Activated T-helper 2 cell treated with anti-CD3 and anti-CD28 coated beads, Interferon-gamma antibody, Interleukin-2, Interleukin-4, amounts not matched to agents 10 μg/mL and 5 μg/mL and 100 μg/mL, durations not matched to agents 14 hours and 24 hours and 36 hours (primary cell): ENCODE measurements around the gene MARCHF10. TPM values are rescaled to one million over a fixed set of nuclear protein-coding genes. Genes with fewer than 3 reads are reported as not detected.
"Not testable (repeated sequence)": the region's sequence is repeated elsewhere in the genome, so short reads cannot be mapped to it uniquely, and the experiment has no call there.

Experiments used
- DNase-seq: peaks from one replicate; pipeline ENCODE4 v3.0.0; 2021; ENCODE audit warnings: low spot score
- H3K27ac Mint-ChIP-seq: one replicate; pipeline ENCODE4 v1.8.0; 2021; ENCODE audit warnings: mixed read lengths
- H3K27me3 Mint-ChIP-seq: one replicate; pipeline ENCODE4 v1.8.0; 2021; ENCODE audit warnings: low read depth, mixed read lengths
- H3K36me3 Mint-ChIP-seq: one replicate; pipeline ENCODE4 v1.8.0; 2021; ENCODE audit warnings: low read depth, mixed read lengths
- H3K4me1 Mint-ChIP-seq: one replicate; pipeline ENCODE4 v1.8.0; 2021; ENCODE audit warnings: low read depth, mixed read lengths
- H3K4me3 Mint-ChIP-seq: one replicate; pipeline ENCODE4 v1.8.0; 2021; ENCODE audit warnings: low read depth, mild to moderate bottlenecking, moderate library complexity, mixed read lengths
- H3K9me3 Mint-ChIP-seq: one replicate; pipeline ENCODE4 v1.8.0; 2021; ENCODE audit warnings: mixed read lengths
- intact Hi-C: fragments of 100-400 bp; cut with micrococcal nuclease; formaldehyde crosslinking; loops from one replicate; pipeline ENCODE4 v1.15.1; 2023
- total RNA-seq: library from RNA; stranded (reverse); gene quantifications from 2 replicates; pipeline ENCODE4 v1.2.3, GENCODE V29; 2022

Gene MARCHF10, protein sequence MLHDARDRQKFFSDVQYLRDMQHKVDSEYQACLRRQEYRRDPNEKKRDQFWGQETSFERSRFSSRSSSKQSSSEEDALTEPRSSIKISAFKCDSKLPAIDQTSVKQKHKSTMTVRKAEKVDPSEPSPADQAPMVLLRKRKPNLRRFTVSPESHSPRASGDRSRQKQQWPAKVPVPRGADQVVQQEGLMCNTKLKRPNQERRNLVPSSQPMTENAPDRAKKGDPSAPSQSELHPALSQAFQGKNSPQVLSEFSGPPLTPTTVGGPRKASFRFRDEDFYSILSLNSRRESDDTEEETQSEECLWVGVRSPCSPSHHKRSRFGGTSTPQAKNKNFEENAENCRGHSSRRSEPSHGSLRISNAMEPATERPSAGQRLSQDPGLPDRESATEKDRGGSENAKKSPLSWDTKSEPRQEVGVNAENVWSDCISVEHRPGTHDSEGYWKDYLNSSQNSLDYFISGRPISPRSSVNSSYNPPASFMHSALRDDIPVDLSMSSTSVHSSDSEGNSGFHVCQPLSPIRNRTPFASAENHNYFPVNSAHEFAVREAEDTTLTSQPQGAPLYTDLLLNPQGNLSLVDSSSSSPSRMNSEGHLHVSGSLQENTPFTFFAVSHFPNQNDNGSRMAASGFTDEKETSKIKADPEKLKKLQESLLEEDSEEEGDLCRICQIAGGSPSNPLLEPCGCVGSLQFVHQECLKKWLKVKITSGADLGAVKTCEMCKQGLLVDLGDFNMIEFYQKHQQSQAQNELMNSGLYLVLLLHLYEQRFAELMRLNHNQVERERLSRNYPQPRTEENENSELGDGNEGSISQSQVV
- not detected in 2 replicates for total RNA-seq

DNA sequence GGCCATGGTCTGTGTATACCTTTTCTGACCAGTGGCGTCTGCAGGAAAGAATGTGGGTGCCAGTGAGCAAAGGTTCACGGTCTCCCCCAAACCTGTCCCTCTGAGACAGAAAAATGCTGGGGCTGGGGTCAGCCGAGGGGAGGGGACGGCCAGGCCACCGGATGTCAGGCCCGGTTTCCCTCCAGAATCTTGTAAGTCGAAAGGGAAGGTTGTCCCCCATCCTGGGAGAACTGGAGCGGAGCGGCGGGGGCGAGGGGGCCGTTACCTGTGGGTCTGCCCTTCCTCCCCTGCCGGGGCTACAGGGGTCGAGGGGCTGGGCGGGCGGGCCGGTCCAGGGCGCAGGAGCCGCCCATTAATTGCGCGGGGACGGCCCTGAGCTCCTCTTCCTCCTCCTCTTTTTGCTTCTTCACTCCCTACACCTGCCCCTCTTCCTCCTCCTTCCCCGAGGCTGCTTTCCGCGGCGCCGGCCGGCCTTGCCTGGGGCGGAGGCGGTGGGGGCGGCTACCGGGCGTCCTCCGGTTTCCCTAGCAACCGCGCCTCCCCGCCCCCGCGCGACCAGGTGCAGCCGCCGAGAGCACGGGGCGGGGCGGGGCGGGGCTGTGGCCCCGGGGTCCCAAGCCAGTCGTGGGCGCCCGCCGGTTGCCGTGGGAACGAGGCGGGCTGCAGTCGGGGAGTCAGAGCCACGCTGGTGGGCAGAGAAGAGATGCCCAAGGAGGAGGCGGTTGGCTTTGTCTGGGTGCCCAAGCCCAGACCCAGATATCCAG, at the start of gene MARCHF10:
Gene MARCHF10 (minus strand): TSS at position 503 of the 764 bp plus-strand sequence. CDS start 6,579 bp downstream, outside the sequence.
- no peaks in the 10 kb centered on the region for H3K36me3 Mint-ChIP-seq
- no peak within 1 kb of the TSS for H3K4me3 Mint-ChIP-seq
- peaks cover 39% of the 10 kb centered on the region for H3K27me3 Mint-ChIP-seq
- no peak for DNase-seq
- no peak within 1 kb of the TSS for H3K27ac Mint-ChIP-seq
- no peaks in the 10 kb centered on the region for H3K4me1 Mint-ChIP-seq
- no peaks in the 10 kb centered on the region for H3K9me3 Mint-ChIP-seq
- intact Hi-C loops = no loop called here

DNA sequence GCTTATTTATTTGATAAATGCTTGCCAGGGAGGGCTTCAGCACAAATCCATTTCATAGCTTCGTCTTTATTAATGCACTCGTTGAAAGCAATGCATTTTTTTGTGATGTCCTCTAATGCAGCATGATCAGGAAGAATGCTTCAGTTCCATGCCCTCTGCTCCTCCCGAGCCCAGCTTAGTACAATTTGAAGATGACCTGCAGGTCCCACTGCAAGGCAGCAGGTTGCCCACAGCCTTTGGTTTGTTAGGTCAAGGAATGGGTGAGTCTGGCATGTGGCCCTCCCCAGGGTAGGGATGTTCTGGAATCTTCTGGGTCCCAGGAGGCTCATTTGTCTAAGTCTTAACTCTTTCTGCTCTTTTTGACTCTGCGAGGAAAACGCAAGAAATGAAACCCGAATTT, 49.4 kb upstream of the MARCHF10 start:
- H3K27me3 Mint-ChIP-seq = peaks cover 7% of the 10 kb centered on the region
- H3K4me1 Mint-ChIP-seq = no peaks in the 10 kb centered on the region
- H3K4me3 Mint-ChIP-seq = no peak overlapping the region
- H3K9me3 Mint-ChIP-seq = no peaks in the 10 kb centered on the region
- no peak overlapping the region for H3K27ac Mint-ChIP-seq
- intact Hi-C loops = no loop called here
- H3K36me3 Mint-ChIP-seq = no peaks in the 10 kb centered on the region
- no peak for DNase-seq

DNA sequence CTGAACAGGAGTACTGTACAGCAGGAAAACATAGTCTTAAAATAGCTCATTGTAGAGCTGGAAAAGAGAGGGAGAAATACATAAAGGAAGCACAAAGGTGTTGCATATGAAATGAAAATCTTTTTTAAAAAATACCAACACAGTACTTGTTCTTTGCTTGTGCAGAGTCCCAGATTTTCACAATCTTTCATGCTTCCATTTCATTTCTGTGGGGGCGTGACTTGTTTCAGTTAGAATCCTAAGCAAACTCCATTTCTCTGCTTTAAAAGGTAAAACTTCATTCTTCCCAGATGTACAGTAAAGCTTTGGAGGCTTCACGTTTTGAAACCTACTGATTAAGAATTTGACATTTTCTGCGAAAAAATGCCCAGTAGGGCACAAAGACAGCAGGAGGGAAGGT, 48.5 kb upstream of the MARCHF10 start:
- intact Hi-C loops = no loop called here
- H3K9me3 Mint-ChIP-seq = no peaks in the 10 kb centered on the region
- H3K4me1 Mint-ChIP-seq = no peaks in the 10 kb centered on the region
- no peaks in the 10 kb centered on the region for H3K36me3 Mint-ChIP-seq
- H3K27me3 Mint-ChIP-seq = peaks cover 7% of the 10 kb centered on the region
- no peak overlapping the region for H3K4me3 Mint-ChIP-seq
- DNase-seq = no peak
- H3K27ac Mint-ChIP-seq = no peak overlapping the region

DNA sequence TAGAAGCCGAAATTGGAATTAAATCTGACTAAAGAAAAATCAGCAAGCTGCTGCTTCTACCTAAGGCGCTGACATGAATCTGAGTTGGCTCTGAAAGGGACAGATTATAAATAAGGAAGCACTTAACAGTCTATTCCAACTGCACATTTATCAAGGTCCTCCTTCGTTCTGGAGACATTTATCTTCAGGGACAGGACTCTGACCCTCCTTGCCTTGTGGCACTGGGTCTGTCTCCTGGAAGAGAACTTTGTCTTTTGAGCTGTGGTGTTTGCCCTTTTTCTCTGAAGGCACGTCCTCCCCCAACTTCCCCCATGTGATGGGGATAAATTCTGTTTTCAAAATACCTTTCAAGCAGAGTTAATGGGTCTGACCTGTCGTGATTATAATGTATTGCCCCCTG, 47.0 kb upstream of the MARCHF10 start:
- no peak overlapping the region for H3K27ac Mint-ChIP-seq
- H3K4me1 Mint-ChIP-seq = no peaks in the 10 kb centered on the region
- DNase-seq = no peak
- intact Hi-C loops = no loop called here
- H3K36me3 Mint-ChIP-seq = no peaks in the 10 kb centered on the region
- no peak overlapping the region for H3K4me3 Mint-ChIP-seq
- H3K9me3 Mint-ChIP-seq = no peaks in the 10 kb centered on the region
- peaks cover 8% of the 10 kb centered on the region for H3K27me3 Mint-ChIP-seq

DNA sequence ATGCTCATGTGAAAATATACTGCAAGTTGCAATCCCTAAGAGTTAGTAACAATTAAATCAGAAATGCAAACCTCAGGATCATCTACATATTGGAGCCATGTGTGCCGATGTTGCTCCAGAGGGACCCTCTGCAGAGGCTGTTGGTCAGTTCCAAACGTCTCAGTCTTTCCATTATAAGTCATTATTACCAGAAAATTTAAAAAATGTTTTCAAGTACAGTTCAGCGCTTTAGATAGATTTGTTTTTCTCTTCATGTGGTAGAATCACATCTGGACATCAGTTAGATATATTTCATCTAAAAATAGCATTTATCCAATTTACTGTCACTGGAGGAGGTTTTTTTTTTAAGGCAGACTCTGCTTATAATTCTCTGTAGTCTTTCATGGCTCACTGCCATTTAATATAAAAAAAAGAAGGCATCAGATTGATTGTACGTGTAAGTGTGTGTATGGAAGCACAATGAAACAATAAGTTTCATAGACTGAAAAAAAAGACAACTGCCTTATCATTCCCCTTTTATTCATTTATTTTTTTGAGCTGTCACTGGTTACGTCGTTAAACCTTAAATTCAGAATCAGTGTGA, 46.1 kb upstream of the MARCHF10 start:
- Mint-ChIP-seq H3K9me3 (no peaks in the 10 kb centered on the region), H3K36me3 (no peaks in the 10 kb centered on the region), H3K27ac (no peak overlapping the region), H3K27me3 (peaks cover 8% of the 10 kb centered on the region), H3K4me1 (no peaks in the 10 kb centered on the region), H3K4me3 (no peak overlapping the region)
- DNase-seq = no peak
- intact Hi-C loops = no loop called here

DNA sequence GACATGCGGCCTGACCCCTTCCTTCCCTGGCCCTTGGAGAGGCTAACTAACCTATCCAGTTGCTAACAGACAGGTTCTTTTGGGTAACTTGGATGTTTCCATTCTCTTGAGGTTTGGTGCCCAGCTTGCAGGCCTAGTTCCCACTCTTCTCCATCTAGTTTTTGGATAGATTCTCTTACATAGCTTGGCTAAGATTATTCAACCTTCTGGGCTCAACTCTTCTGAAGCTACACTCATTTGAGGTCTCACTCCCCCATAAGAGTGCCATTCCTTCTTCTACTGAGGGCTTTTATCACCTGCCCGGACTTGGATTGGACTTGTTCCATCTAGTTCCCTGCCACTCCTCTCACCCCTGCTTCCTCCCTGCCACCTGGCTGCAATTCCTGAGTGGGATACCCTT, 44.1 kb upstream of the MARCHF10 start:
- Mint-ChIP-seq H3K9me3 (no peaks in the 10 kb centered on the region), H3K27ac (peak overlapping the region; percentile 32), H3K4me1 (no peaks in the 10 kb centered on the region), H3K36me3 (no peaks in the 10 kb centered on the region), H3K27me3 (peaks cover 8% of the 10 kb centered on the region), H3K4me3 (no peak overlapping the region)
- no peak for DNase-seq
- intact Hi-C loops = no loop called here

DNA sequence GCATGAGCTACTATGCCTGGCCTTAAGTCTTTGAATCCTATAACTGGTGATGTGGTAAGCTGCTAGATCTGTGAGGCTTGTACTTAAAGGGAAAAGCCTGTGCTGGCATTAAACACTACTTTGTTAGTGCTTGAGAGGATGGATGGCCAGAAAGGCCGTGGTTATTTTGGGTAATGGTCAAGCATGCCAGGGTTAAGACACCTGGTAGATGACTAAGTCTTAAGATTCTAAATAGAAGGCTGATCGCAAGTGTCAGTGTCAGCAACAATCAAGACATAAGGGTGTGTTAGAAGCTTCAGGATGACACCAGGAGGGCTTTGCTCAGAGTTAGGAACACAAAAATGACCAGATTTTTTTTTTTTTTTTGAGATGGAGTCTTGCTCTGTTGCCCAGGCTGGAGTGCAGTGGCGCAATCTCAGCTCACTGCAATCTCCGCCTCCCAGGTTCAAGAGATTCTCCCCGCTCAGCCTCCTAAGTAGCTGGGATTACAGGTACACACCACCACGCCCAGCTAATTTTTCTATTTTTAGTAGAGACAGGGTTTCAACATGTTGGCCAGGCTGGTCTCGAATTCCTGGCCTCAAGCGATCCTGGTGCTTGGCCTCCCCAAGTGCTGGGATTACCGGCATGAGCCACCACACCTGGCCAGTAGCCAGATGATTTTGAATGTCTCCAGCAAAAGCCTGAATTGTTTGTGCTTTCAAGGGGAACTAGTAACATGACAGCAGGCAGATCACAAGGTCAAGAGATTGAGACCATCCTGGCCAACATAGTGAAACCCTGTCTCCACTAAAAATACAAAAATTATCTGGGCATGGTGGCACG, 41.7 kb upstream of the MARCHF10 start:
- H3K4me3 Mint-ChIP-seq, H3K4me1 Mint-ChIP-seq, H3K27me3 Mint-ChIP-seq, H3K27ac Mint-ChIP-seq, intact Hi-C loops, H3K36me3 Mint-ChIP-seq, H3K9me3 Mint-ChIP-seq, DNase-seq: not testable (repeated sequence)

DNA sequence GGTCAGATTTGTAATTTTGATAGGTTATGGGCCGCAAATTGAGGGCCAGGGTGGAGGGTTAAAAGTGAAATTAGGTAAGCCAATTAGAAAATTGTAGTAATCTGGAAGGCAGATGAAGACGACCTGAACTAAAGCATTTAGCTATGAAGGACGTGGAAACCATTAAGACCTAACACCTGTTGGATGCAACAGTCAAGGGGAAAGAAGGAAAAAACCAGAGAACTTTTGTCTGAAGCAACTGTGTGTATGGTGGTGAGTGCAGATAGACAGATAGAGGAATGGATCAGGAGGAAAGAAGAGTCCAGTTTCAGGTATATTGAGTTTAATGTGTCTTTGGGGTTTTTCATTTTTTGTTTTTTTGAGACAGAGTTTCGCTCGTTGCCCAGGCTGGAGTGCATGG, 40.2 kb upstream of the MARCHF10 start:
- H3K27ac Mint-ChIP-seq = no peak overlapping the region
- no peaks in the 10 kb centered on the region for H3K4me1 Mint-ChIP-seq
- H3K4me3 Mint-ChIP-seq = no peak overlapping the region
- intact Hi-C loops = no loop called here
- H3K27me3 Mint-ChIP-seq = peaks cover 2% of the 10 kb centered on the region
- no peak for DNase-seq
- no peaks in the 10 kb centered on the region for H3K36me3 Mint-ChIP-seq
- H3K9me3 Mint-ChIP-seq = no peaks in the 10 kb centered on the region

DNA sequence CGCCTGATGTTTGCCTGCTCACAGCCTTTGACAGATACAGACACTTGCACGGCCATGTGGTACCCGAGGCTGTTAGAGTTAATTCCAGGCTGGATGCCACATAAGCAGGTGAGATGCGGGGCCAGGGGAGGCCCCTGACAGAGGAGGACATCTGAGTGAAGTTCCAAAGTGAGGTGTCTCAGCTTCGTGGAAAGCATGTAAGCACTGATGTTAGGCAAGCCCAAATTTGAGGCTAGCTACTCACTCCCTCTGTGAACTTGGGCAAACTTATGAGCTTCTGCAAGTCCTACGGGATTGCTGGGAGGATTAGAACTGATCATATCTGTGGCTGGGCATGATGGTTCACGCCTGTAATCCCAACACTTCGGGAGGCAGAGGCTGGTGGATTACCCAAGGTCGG, 39.3 kb upstream of the MARCHF10 start:
- H3K4me3 Mint-ChIP-seq = no peak overlapping the region
- no peak for DNase-seq
- H3K4me1 Mint-ChIP-seq = no peaks in the 10 kb centered on the region
- H3K36me3 Mint-ChIP-seq = no peaks in the 10 kb centered on the region
- no peak overlapping the region for H3K27ac Mint-ChIP-seq
- H3K27me3 Mint-ChIP-seq = peaks cover 2% of the 10 kb centered on the region
- H3K9me3 Mint-ChIP-seq = no peaks in the 10 kb centered on the region
- intact Hi-C loops = no loop called here

DNA sequence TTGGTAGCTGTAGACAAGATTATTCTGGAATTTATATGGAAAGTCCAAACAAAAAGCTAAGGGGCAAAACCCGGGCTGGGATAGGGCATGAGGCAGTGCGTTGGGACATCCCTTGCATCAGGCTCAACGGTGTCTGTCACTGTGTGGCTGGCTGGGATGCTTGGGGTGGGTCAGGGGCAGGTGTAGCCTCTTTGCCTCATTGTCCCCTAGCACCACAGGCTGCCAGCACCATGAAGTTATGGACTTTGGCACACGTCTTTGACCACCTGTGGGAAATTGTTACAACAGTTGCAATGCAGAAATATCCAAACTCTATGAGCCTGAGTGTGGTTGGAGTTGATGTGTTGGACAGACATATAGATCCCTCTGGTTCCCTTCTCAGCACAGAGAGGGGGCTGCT, 32.8 kb upstream of the MARCHF10 start:
- H3K36me3 Mint-ChIP-seq = no peaks in the 10 kb centered on the region
- intact Hi-C loops = no loop called here
- DNase-seq = no peak
- H3K9me3 Mint-ChIP-seq = no peaks in the 10 kb centered on the region
- H3K27me3 Mint-ChIP-seq = peaks cover 25% of the 10 kb centered on the region
- H3K4me1 Mint-ChIP-seq = no peaks in the 10 kb centered on the region
- no peak overlapping the region for H3K4me3 Mint-ChIP-seq
- no peak overlapping the region for H3K27ac Mint-ChIP-seq

DNA sequence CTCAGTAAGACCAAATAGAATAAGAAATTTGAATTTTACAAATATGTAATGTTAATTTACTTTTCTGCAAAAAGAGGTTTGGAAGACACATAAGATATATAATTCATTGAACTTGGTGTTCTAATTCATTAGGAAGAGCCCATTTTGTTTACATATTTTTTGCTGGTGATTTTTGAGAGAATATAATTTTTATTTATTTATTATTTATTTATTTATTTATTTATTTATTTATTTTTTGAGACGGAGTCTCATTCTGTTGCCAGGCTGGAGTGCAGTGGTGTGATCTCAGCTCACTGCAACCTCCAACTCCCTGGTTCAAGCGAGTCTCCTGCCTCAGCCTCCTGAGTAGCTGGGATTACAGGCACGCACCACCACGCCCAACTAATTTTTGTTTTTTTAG, 25.7 kb upstream of the MARCHF10 start:
- H3K4me1 Mint-ChIP-seq, H3K27ac Mint-ChIP-seq, DNase-seq, H3K36me3 Mint-ChIP-seq, H3K9me3 Mint-ChIP-seq, intact Hi-C loops, H3K4me3 Mint-ChIP-seq: not testable (repeated sequence)
- peaks cover 16% of the 10 kb centered on the region for H3K27me3 Mint-ChIP-seq

DNA sequence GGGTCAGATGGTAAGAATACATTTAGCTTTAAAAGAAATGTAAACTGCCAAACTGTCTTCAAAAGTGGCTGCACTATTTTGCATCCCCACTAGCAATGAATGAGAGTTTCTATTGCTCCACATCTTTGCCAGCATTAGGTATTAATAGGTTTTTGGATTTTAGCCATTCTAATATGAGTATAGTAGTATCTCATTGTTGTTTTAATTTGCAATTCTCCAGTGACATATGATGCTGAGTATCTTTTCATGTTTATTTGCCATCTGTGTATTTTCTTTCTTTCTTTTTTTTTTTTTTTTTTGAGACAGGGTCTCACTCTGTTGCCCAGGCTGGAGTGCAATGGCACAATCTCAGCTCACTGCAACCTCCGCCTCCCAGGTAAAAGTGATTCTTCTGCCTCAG, 24.3 kb upstream of the MARCHF10 start:
- no peak overlapping the region for H3K4me3 Mint-ChIP-seq
- no peak for DNase-seq
- no peaks in the 10 kb centered on the region for H3K9me3 Mint-ChIP-seq
- H3K27me3 Mint-ChIP-seq = peaks cover 9% of the 10 kb centered on the region
- no peaks in the 10 kb centered on the region for H3K36me3 Mint-ChIP-seq
- intact Hi-C loops = no loop called here
- no peak overlapping the region for H3K27ac Mint-ChIP-seq
- H3K4me1 Mint-ChIP-seq = peaks cover 2% of the 10 kb centered on the region
